IMR-90 (cell line): ENCODE measurements around the gene FRZB. TPM values are rescaled to one million over a fixed set of nuclear protein-coding genes. Genes with fewer than 3 reads are reported as not detected.

Source experiments
- ATAC-seq: fragments of 200-7000 bp; cut with Tn5 transposase; 2 replicates; pipeline ENCODE4 v1.9.1; 2020; ENCODE audit warnings: low read depth, mild to moderate bottlenecking, moderate library complexity
- BruUV-seq: library from RNA; stranded (reverse); fragments of 400-500 nt; replicated peaks from 2 replicates; lab custom pipeline; 2021; lab: Mats Ljungman, UMichigan
- CTCF ChIA-PET: fragments of 300-600 bp; formaldehyde crosslinking; extraction: SDS; loops from one replicate; lab custom pipeline; 2021; ENCODE audit warnings: antibody characterized with exemption; lab: Yijun Ruan, JAX
- POLR2A ChIA-PET: fragments of 300-600 bp; sonication (Branson Sonifier 250); formaldehyde crosslinking; loops from one replicate; lab custom pipeline; 2022; ENCODE audit warnings: antibody characterized with exemption; ENCODE audit not compliant: unreplicated experiment; lab: Charles Lee
- DNase-seq: peaks from one replicate; pipeline ENCODE4 v3.0.0; 2013
- H2AFZ ChIP-seq: replicated peaks from 2 replicates; pipeline ENCODE3; 2013; ENCODE audit warnings: low read length, mild to moderate bottlenecking; ENCODE audit not compliant: poor library complexity
- H2AK5ac ChIP-seq: 2 replicates; pipeline ENCODE4 v1.6.1; 2013; ENCODE audit warnings: low read depth, low read length, inconsistent platforms
- H2AK9ac ChIP-seq: replicated peaks from 2 replicates; pipeline ENCODE3; 2013; ENCODE audit warnings: mild to moderate bottlenecking, low read depth, low read length, moderate library complexity; ENCODE audit not compliant: poor library complexity
- H2BK120ac ChIP-seq: 2 replicates; pipeline ENCODE4 v1.6.1; 2013; ENCODE audit warnings: low read depth, low read length, inconsistent platforms
- H2BK15ac ChIP-seq: 3 replicates; pipeline ENCODE4 v1.6.1; 2013; ENCODE audit warnings: low read depth, low read length, inconsistent platforms
- H2BK20ac ChIP-seq: 2 replicates; pipeline ENCODE4 v1.6.1; 2013; ENCODE audit warnings: low read depth, mild to moderate bottlenecking, inconsistent platforms, low read length, moderate library complexity
- H2BK5ac ChIP-seq: 2 replicates; pipeline ENCODE4 v1.6.1; 2013; ENCODE audit warnings: mild to moderate bottlenecking, low read depth, low read length, inconsistent platforms; ENCODE audit not compliant: poor library complexity, severe bottlenecking
- H3K14ac ChIP-seq: replicated peaks from 2 replicates; pipeline ENCODE4 v1.6.1; 2013; ENCODE audit warnings: low read depth, low read length, inconsistent platforms
- H3K18ac ChIP-seq: 2 replicates; pipeline ENCODE4 v1.6.1; 2013; ENCODE audit warnings: low read depth, low read length, control low read depth
- H3K23ac ChIP-seq: 2 replicates; pipeline ENCODE4 v1.6.1; 2013; ENCODE audit warnings: low read depth, low read length, inconsistent platforms
- H3K27ac ChIP-seq: 2 replicates; pipeline ENCODE4 v1.5.1; 2013; ENCODE audit warnings: mild to moderate bottlenecking, control low read depth, low read length; ENCODE audit not compliant: insufficient read depth
- H3K27me3 ChIP-seq: 2 replicates; pipeline ENCODE4 v1.6.1; 2013; ENCODE audit warnings: low read length; ENCODE audit not compliant: control insufficient read depth, insufficient read depth
- H3K36me3 ChIP-seq: 2 replicates; pipeline ENCODE4 v1.6.1; 2013; ENCODE audit warnings: low read length, mixed read lengths; ENCODE audit not compliant: control insufficient read depth, insufficient read depth
- H3K4ac ChIP-seq: 2 replicates; pipeline ENCODE4 v1.6.1; 2013; ENCODE audit warnings: low read depth, low read length, inconsistent platforms
- H3K4me1 ChIP-seq: 2 replicates; pipeline ENCODE4 v1.6.1; 2013; ENCODE audit warnings: low read length, mixed read lengths; ENCODE audit not compliant: control insufficient read depth, insufficient read depth
- H3K4me2 ChIP-seq: 2 replicates; pipeline ENCODE4 v1.6.1; 2013; ENCODE audit warnings: low read depth, mild to moderate bottlenecking, control low read depth, low read length, moderate library complexity
- H3K4me3 ChIP-seq: 2 replicates; pipeline ENCODE4 v1.5.1; 2013; ENCODE audit warnings: low read depth, mild to moderate bottlenecking, control low read depth, low read length, moderate library complexity; ENCODE audit not compliant: insufficient read depth
- H3K56ac ChIP-seq: 2 replicates; pipeline ENCODE4 v1.6.1; 2013; ENCODE audit warnings: low read length, inconsistent platforms; ENCODE audit not compliant: insufficient read depth; ENCODE audit errors: extremely low read depth
- H3K79me1 ChIP-seq, 2 experiments: 2 replicates each; pipeline ENCODE4 v1.6.1; 2013; ENCODE audit warnings: low read length in 2 of 2, inconsistent platforms in 1 of 2, low read depth in 1 of 2
- H3K9ac ChIP-seq: 2 replicates; pipeline ENCODE4 v1.6.1; 2013; ENCODE audit warnings: low read depth, low read length, control low read depth
- H3K9me1 ChIP-seq: 2 replicates; pipeline ENCODE4 v1.6.1; 2013; ENCODE audit warnings: low read length, inconsistent platforms; ENCODE audit not compliant: insufficient read depth
- H3K9me3 ChIP-seq: 2 replicates; pipeline ENCODE4 v1.6.1; 2013; ENCODE audit warnings: low read length; ENCODE audit not compliant: control insufficient read depth, insufficient read depth
- H4K20me1 ChIP-seq: 2 replicates; pipeline ENCODE4 v1.6.1; 2013; ENCODE audit warnings: low read length, inconsistent platforms; ENCODE audit not compliant: insufficient read depth
- H4K5ac ChIP-seq: 2 replicates; pipeline ENCODE4 v1.6.1; 2013; ENCODE audit warnings: mild to moderate bottlenecking, low read depth, low read length, control low read depth
- H4K8ac ChIP-seq, 2 experiments: 2 replicates each; pipeline ENCODE4 v1.6.1; 2013; ENCODE audit warnings: low read depth in 2 of 2, low read length in 2 of 2, control low read depth in 1 of 2, inconsistent platforms in 1 of 2
- H4K91ac ChIP-seq: 2 replicates; pipeline ENCODE4 v1.6.1; 2013; ENCODE audit warnings: low read depth, low read length, inconsistent platforms; ENCODE audit not compliant: insufficient read depth
- CHD1 ChIP-seq: IDR thresholded peaks from 2 replicates; pipeline ENCODE4 v1.6.1; 2012; ENCODE audit warnings: low read depth, low read length, improper control_type of control experiment
- MAZ ChIP-seq: IDR thresholded peaks from 2 replicates; pipeline ENCODE4 v1.6.1; 2012; ENCODE audit warnings: low read depth, mild to moderate bottlenecking, low read length, improper control_type of control experiment, moderate library complexity, borderline replicate concordance
- MXI1 ChIP-seq: IDR thresholded peaks from 2 replicates; pipeline ENCODE4 v1.6.1; 2012; ENCODE audit warnings: low read depth, mild to moderate bottlenecking, low read length, moderate library complexity, borderline replicate concordance
- POLR2A ChIP-seq: IDR thresholded peaks from 2 replicates; pipeline ENCODE4 v1.6.1; 2012; ENCODE audit warnings: mild to moderate bottlenecking, low read depth, low read length
- RCOR1 ChIP-seq: IDR thresholded peaks from 2 replicates; pipeline ENCODE4 v1.6.1; 2012; ENCODE audit warnings: mild to moderate bottlenecking, low read length, improper control_type of control experiment; ENCODE audit not compliant: insufficient replicate concordance
- RFX5 ChIP-seq: IDR thresholded peaks from 2 replicates; pipeline ENCODE4 v1.8.0; 2012; ENCODE audit warnings: low read depth, mild to moderate bottlenecking, low read length, moderate library complexity
- SMC3 ChIP-seq: fragments of 150-350 bp; IDR thresholded peaks from 2 replicates; pipeline ENCODE4 v1.6.1; 2016; ENCODE audit warnings: low read depth, mild to moderate bottlenecking, antibody characterized with exemption, low read length, moderate library complexity
- WGBS, 2 experiments: methylation state at CpG; one replicate each; pipeline versions ENCODE4 v1.1.5 to v1.1.7; 2013; ENCODE audit warnings: missing lambda C conversion rate in 2 of 2; ENCODE audit not compliant: insufficient read length in 1 of 2; ENCODE audit errors: extremely low coverage in 2 of 2; 5-methylcytosine and 5-hydroxymethylcytosine counted together
- dilution Hi-C: fragments of 300-500 bp; cut with HindIII; formaldehyde crosslinking; loops from one replicate; pipeline ENCODE4 v1.14.3; 2018; ENCODE audit warnings: low sequenced_read_pairs; ENCODE audit not compliant: unreplicated experiment
- in situ Hi-C: fragments of 300-500 bp; cut with MboI; formaldehyde crosslinking; loops from 3 replicates; pipeline ENCODE4 v1.14.3; 2019; ENCODE audit warnings: low sequenced_read_pairs, inconsistent platforms, mixed read lengths
- intact Hi-C: fragments of 100-400 bp; cut with micrococcal nuclease; formaldehyde crosslinking; loops from 2 replicates; pipeline ENCODE4 v1.10.0; 2022
- polyA plus RNA-seq, 3 experiments: library from polyadenylated mRNA; depleted of rRNA; stranded (reverse); fragments of >200 nt; gene quantifications; 2 replicates each; pipeline ENCODE4 v1.2.3, GENCODE V29; 2012; ENCODE audit warnings: low replicate concordance in 1 of 3
- total RNA-seq: library from RNA; depleted of rRNA; stranded (reverse); fragments of >200 nt; gene quantifications from 2 replicates; pipeline ENCODE4 v1.2.3, GENCODE V29; 2012
- TF ChIP-seq, protein P1 (sequence below): fragments of 150-350 bp; IDR thresholded peaks from 2 replicates; pipeline ENCODE4 v1.6.1; 2016; ENCODE audit warnings: low read depth, mild to moderate bottlenecking, low read length, moderate library complexity, borderline replicate concordance

Gene FRZB
- total and polyA plus RNA-seq, 2 of the 4 experiments (the other 2 are of a cell fraction), result 0.18 to 1.2 TPM

DNA sequence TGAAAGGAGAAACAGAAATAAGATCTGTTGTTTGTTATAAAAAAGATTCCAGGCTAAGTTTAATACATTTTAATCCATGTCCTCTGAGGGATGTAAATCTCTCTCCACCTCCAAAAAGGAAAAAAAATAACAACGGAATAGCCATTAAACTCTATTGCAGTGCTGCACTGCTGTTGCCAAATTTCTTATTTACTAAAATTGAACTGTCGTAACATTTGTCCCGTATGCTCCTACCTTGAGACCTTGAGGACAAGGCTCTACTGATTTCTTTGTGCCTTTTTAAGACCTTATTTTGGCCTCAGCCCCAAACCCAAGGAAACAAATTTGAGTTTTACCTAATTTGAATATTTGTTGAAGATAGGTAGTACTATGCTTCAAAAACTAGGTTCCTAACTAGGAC lies 56.4 kb downstream of the FRZB start:
- in situ Hi-C loops, result no loop called here

More for the DNA sequence above, 56.4 kb downstream of the FRZB start:
- H3K18ac ChIP-seq, result no peak overlapping the region
- H2AFZ ChIP-seq, result no peak overlapping the region
- H4K91ac ChIP-seq, result no peak overlapping the region
- no peak overlapping the region for H3K4me3 ChIP-seq
- H3K4ac ChIP-seq, result no peak overlapping the region
- WGBS, 2 experiments, result no CpG with 5 or more reads among the region's 3 CpGs
- no peaks in the 10 kb centered on the region for H3K36me3 ChIP-seq
- no peaks in the 10 kb centered on the region for H3K79me1 ChIP-seq
- no peak for TF ChIP-seq CHD1
- TF ChIP-seq MAZ, result no peak
- TF ChIP-seq RFX5, result no peak
- TF ChIP-seq RCOR1, result no peak
- TF ChIP-seq SMC3, result no peak
- no peak for TF ChIP-seq POLR2A
- TF ChIP-seq, protein P1, sequence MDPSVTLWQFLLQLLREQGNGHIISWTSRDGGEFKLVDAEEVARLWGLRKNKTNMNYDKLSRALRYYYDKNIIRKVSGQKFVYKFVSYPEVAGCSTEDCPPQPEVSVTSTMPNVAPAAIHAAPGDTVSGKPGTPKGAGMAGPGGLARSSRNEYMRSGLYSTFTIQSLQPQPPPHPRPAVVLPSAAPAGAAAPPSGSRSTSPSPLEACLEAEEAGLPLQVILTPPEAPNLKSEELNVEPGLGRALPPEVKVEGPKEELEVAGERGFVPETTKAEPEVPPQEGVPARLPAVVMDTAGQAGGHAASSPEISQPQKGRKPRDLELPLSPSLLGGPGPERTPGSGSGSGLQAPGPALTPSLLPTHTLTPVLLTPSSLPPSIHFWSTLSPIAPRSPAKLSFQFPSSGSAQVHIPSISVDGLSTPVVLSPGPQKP, result no peak
- no peak for TF ChIP-seq MXI1
- intact Hi-C loops, result no loop called here
- POLR2A ChIA-PET, result no interaction called here
- no peaks in the 10 kb centered on the region for H3K4me1 ChIP-seq
- H4K5ac ChIP-seq, result no peak overlapping the region
- H4K20me1 ChIP-seq, result no peaks in the 10 kb centered on the region
- no peaks in the 10 kb centered on the region for H3K9me1 ChIP-seq
- peaks cover 15% of the 10 kb centered on the region for H3K27me3 ChIP-seq
- H3K9me3 ChIP-seq, result no peaks in the 10 kb centered on the region
- DNase-seq (no peak), ATAC-seq (no peak)
- H2AK5ac ChIP-seq, result no peak overlapping the region
- no peak overlapping the region for H3K56ac ChIP-seq
- no peak overlapping the region for H3K4me2 ChIP-seq
- no peak overlapping the region for H4K8ac ChIP-seq
- no peak overlapping the region for H3K27ac ChIP-seq
- no peak overlapping the region for H3K23ac ChIP-seq
- H3K14ac ChIP-seq, result no peak overlapping the region
- CTCF ChIA-PET, result interaction anchor here (0.7 kb wide), 1 partner anchor 629 kb away, joined by 6 read pairs; no protein-coding TSS in a partner anchor
- H2BK5ac ChIP-seq, result no peak overlapping the region
- no TSS peak for BruUV-seq
- no peak overlapping the region for H2BK20ac ChIP-seq
- H2BK120ac ChIP-seq, result no peak overlapping the region
- no peak overlapping the region for H2AK9ac ChIP-seq
- H3K9ac ChIP-seq, result no peak overlapping the region
- no peak overlapping the region for H2BK15ac ChIP-seq
- dilution Hi-C loops, result no loop called here
